H1 (cell line): ENCODE measurements around the gene BFSP2. TPM values are rescaled to one million over a fixed set of nuclear protein-coding genes. Genes with fewer than 3 reads are reported as not detected.

Source experiments
- CTCF ChIA-PET: fragments of 300-600 bp; sonication (Branson Sonifier 250); formaldehyde crosslinking; loops from one replicate; lab custom pipeline; 2021; ENCODE audit not compliant: partially characterized antibody; lab: Charles Lee
- POLR2A ChIA-PET: fragments of 300-600 bp; sonication (Branson Sonifier 250); formaldehyde crosslinking; loops from one replicate; lab custom pipeline; 2021; ENCODE audit warnings: inconsistent platforms; ENCODE audit not compliant: partially characterized antibody; lab: Charles Lee
- DNase-seq, 2 experiments: peaks; one replicate each; pipeline versions ENCODE4 v3.0.0 to v3.0.0-alpha.2; 2010 to 2022; ENCODE audit warnings: low spot score in 2 of 2, low read depth in 1 of 2, mixed read lengths in 1 of 2
- FAIRE-seq: peaks from 2 replicates; lab custom pipeline; 2011; peaks lifted over from hg19 to GRCh38; lab: Jason Lieb, UNC
- H2AFZ ChIP-seq: 2 replicates; pipeline ENCODE4 v1.8.1; 2012; ENCODE audit warnings: low read length, inconsistent platforms
- H2AK5ac ChIP-seq: 2 replicates; pipeline ENCODE4 v1.6.1; 2013; ENCODE audit warnings: low read depth, low read length
- H2BK120ac ChIP-seq: replicated peaks from 2 replicates; pipeline ENCODE3; 2013; ENCODE audit warnings: low read depth, low read length, inconsistent platforms
- H2BK12ac ChIP-seq: 2 replicates; pipeline ENCODE4 v1.6.1; 2013; ENCODE audit warnings: low read depth, low read length
- H2BK15ac ChIP-seq: 2 replicates; pipeline ENCODE4 v1.6.1; 2013; ENCODE audit warnings: low read length
- H2BK20ac ChIP-seq: 2 replicates; pipeline ENCODE4 v1.6.1; 2013; ENCODE audit warnings: low read length
- H2BK5ac ChIP-seq: 2 replicates; pipeline ENCODE4 v1.6.1; 2013; ENCODE audit warnings: low read depth, low read length
- H3K14ac ChIP-seq: 2 replicates; pipeline ENCODE4 v1.6.1; 2013; ENCODE audit warnings: inconsistent platforms; ENCODE audit not compliant: insufficient read length
- H3K18ac ChIP-seq: 2 replicates; pipeline ENCODE4 v1.6.1; 2013; ENCODE audit warnings: low read length; ENCODE audit errors: extremely low read depth
- H3K23ac ChIP-seq: 2 replicates; pipeline ENCODE4 v1.6.1; 2013; ENCODE audit warnings: inconsistent platforms; ENCODE audit not compliant: insufficient read length
- H3K23me2 ChIP-seq: 2 replicates; pipeline ENCODE4 v1.6.1; 2013; ENCODE audit warnings: low read depth, low read length
- H3K27ac ChIP-seq: 2 replicates; pipeline ENCODE4 v1.6.1; 2011; ENCODE audit warnings: low read depth, low read length, inconsistent platforms
- H3K27me3 ChIP-seq, 4 experiments: replicated peaks in 1 of 4; 1 replicate in 1 of 4; 2 replicates in 3 of 4; pipeline versions ENCODE4 v1.6.1 to v1.8.1; 2011 to 2013; ENCODE audit warnings: low read length in 3 of 4, mild to moderate bottlenecking in 3 of 4, inconsistent platforms in 2 of 4, mixed read lengths in 2 of 4, moderate library complexity in 1 of 4; ENCODE audit not compliant: control insufficient read depth in 3 of 4, insufficient read depth in 3 of 4; ENCODE audit errors: extremely low read depth in 1 of 4
- H3K36me3 ChIP-seq, 4 experiments: 2 replicates each; pipeline versions ENCODE4 v1.6.1 to v1.8.1; 2011 to 2013; ENCODE audit warnings: mild to moderate bottlenecking in 4 of 4, low read length in 3 of 4, moderate library complexity in 2 of 4, control low read depth in 1 of 4, inconsistent platforms in 1 of 4; ENCODE audit not compliant: insufficient read depth in 4 of 4, control insufficient read depth in 2 of 4
- H3K4ac ChIP-seq: replicated peaks from 2 replicates; pipeline ENCODE3; 2013; ENCODE audit warnings: low read length, low read depth, mixed read lengths, inconsistent platforms; ENCODE audit not compliant: insufficient read length
- H3K4me1 ChIP-seq, 4 experiments: replicated peaks in 1 of 4; 1 replicate in 1 of 4; 2 replicates in 3 of 4; pipeline versions ENCODE4 v1.6.1 to v1.8.1; 2011 to 2013; ENCODE audit warnings: low read length in 3 of 4, inconsistent platforms in 2 of 4, mixed read lengths in 1 of 4; ENCODE audit not compliant: insufficient read depth in 4 of 4, control insufficient read depth in 3 of 4
- H3K4me2 ChIP-seq, 2 experiments: 2 replicates each; pipeline versions ENCODE4 v1.6.1 to v1.8.1; 2011 to 2013; ENCODE audit warnings: low read depth in 2 of 2, low read length in 2 of 2, control low read depth in 1 of 2, inconsistent platforms in 1 of 2, mild to moderate bottlenecking in 1 of 2; ENCODE audit not compliant: insufficient read depth in 1 of 2
- H3K4me3 ChIP-seq, 4 experiments: fragments of 200-600, 300-600 bp in 1 of 4; sonication (generic), shearing (Covaris generic), sonication (Bioruptor Twin) in 1 of 4; 2 replicates each; pipeline versions ENCODE4 v1.5.1 to v1.8.1; 2011 to 2016; ENCODE audit warnings: low read length in 4 of 4, low read depth in 3 of 4, control low read depth in 2 of 4, inconsistent platforms in 2 of 4, mild to moderate bottlenecking in 2 of 4, mixed read lengths in 1 of 4, moderate library complexity in 1 of 4; ENCODE audit not compliant: insufficient read depth in 2 of 4; ENCODE audit errors: extremely low read depth in 1 of 4
- H3K56ac ChIP-seq: replicated peaks from 2 replicates; pipeline ENCODE3; 2013; ENCODE audit warnings: low read depth, mild to moderate bottlenecking, mixed read lengths, low read length, inconsistent platforms; ENCODE audit not compliant: insufficient read length
- H3K79me1 ChIP-seq: 2 replicates; pipeline ENCODE4 v1.6.1; 2013; ENCODE audit warnings: low read depth, low read length, control low read depth
- H3K79me2 ChIP-seq, 2 experiments: 2 replicates each; pipeline versions ENCODE4 v1.6.1 to v1.8.1; 2012 to 2013; ENCODE audit warnings: low read length in 2 of 2, mild to moderate bottlenecking in 2 of 2, inconsistent platforms in 1 of 2; ENCODE audit not compliant: insufficient read depth in 2 of 2, control insufficient read depth in 1 of 2
- H3K9ac ChIP-seq, 4 experiments: replicated peaks in 1 of 4; 1 replicate in 1 of 4; 2 replicates in 3 of 4; pipeline versions ENCODE4 v1.6.1 to v1.8.1; 2011 to 2013; ENCODE audit warnings: low read depth in 3 of 4, low read length in 3 of 4, control low read depth in 2 of 4, mild to moderate bottlenecking in 2 of 4, moderate library complexity in 2 of 4, inconsistent platforms in 1 of 4; ENCODE audit errors: extremely low read depth in 1 of 4
- H3K9me3 ChIP-seq, 2 experiments: 2 replicates each; pipeline versions ENCODE4 v1.6.1 to v1.8.1; 2012 to 2013; ENCODE audit warnings: mild to moderate bottlenecking in 2 of 2, moderate library complexity in 2 of 2, control low read depth in 1 of 2, inconsistent platforms in 1 of 2, low read depth in 1 of 2, low read length in 1 of 2, mixed read lengths in 1 of 2; ENCODE audit not compliant: insufficient read depth in 2 of 2
- H4K20me1 ChIP-seq, 2 experiments: replicated peaks in 1 of 2; 2 replicates each; pipeline versions ENCODE3 to v1.8.1; 2011 to 2013; ENCODE audit warnings: inconsistent platforms in 2 of 2, low read length in 2 of 2, mild to moderate bottlenecking in 1 of 2; ENCODE audit not compliant: insufficient read depth in 2 of 2, control insufficient read depth in 1 of 2
- H4K5ac ChIP-seq: 2 replicates; pipeline ENCODE4 v1.6.1; 2013; ENCODE audit warnings: low read length, low read depth, mixed read lengths, inconsistent platforms; ENCODE audit not compliant: insufficient read length
- H4K8ac ChIP-seq: 2 replicates; pipeline ENCODE4 v1.8.0; 2013; ENCODE audit warnings: mild to moderate bottlenecking, moderate library complexity, low read length, inconsistent platforms; ENCODE audit not compliant: insufficient read depth; ENCODE audit errors: extremely low read depth
- H4K91ac ChIP-seq: replicated peaks from 2 replicates; pipeline ENCODE3; 2013; ENCODE audit warnings: low read length, mixed read lengths, inconsistent platforms; ENCODE audit not compliant: insufficient read length
- CEBPB ChIP-seq: IDR thresholded peaks from 2 replicates; pipeline ENCODE4 v1.6.1; 2012; ENCODE audit warnings: low read depth, low read length
- EGR1 ChIP-seq: IDR thresholded peaks from 2 replicates; pipeline ENCODE4 v1.6.1; 2011; ENCODE audit warnings: low read depth, low read length, borderline replicate concordance
- FOSL1 ChIP-seq: IDR thresholded peaks from 2 replicates; pipeline ENCODE4 v1.6.1; 2011; ENCODE audit warnings: mild to moderate bottlenecking, low read depth, low read length, moderate library complexity; ENCODE audit not compliant: insufficient read depth
- MAFK ChIP-seq: IDR thresholded peaks from 2 replicates; pipeline ENCODE4 v1.6.1; 2012; ENCODE audit warnings: low read depth, mild to moderate bottlenecking, improper control_type of control experiment, low read length
- SP2 ChIP-seq: IDR thresholded peaks from 2 replicates; pipeline ENCODE4 v1.6.1; 2012; ENCODE audit warnings: mild to moderate bottlenecking, low read length, inconsistent platforms
- WGBS, 2 experiments: shearing (Covaris generic) in 1 of 2; methylation state at CpG; one replicate each; pipeline versions ENCODE4 v1.1.6 to v1.1.7; 2013 to 2015; ENCODE audit warnings: low lambda C conversion rate in 2 of 2, mixed read lengths in 2 of 2, inconsistent platforms in 1 of 2, low coverage in 1 of 2, missing lambda C conversion rate in 1 of 2; ENCODE audit not compliant: insufficient replicate concordance in 2 of 2, insufficient coverage in 1 of 2, insufficient read length in 1 of 2; ENCODE audit errors: extremely low coverage in 1 of 2, missing lambda C conversion rate in 1 of 2; 5-methylcytosine and 5-hydroxymethylcytosine counted together
- polyA plus RNA-seq, 7 experiments: library from polyadenylated mRNA; depleted of rRNA in 3 of 7; stranded (reverse) in 5 of 7; unstranded in 2 of 7; fragments of >200 nt in 5 of 7; fragments of 200-250 nt in 2 of 7; gene quantifications; 1 replicate in 5 of 7; 2 replicates in 1 of 7; 4 replicates in 1 of 7; pipeline versions ENCODE4 v1.2.1 to v1.2.3, GENCODE V29; 2011 to 2013; ENCODE audit warnings: missing spikeins in 2 of 7, mixed read lengths in 2 of 7
- total RNA-seq: library from RNA; stranded (reverse); fragmentation: NEBNext Ultra II Directional; extraction: Animal tissue kit (Norgen Biotek cat#: 25700); gene quantifications from 2 replicates; pipeline ENCODE4 v1.2.1, GENCODE V29; 2021

The BFSP2 gene
- total and polyA plus RNA-seq, 2 of the 8 experiments (the other 6 are each of a cell fraction or from before 2014, with no cell fraction given), result not detected

- H3K14ac ChIP-seq, result no peak overlapping the region
- H2BK5ac ChIP-seq, result no peak overlapping the region
- FAIRE-seq (no peak), DNase-seq (no peak)
- no peak overlapping the region for H2BK20ac ChIP-seq
- POLR2A ChIA-PET, result interaction anchor here (1.4 kb wide), 1 partner anchor 13 kb away, joined by 3 read pairs; no protein-coding TSS in a partner anchor
- peaks cover 0 to 5% (median 0%) of the 10 kb centered on the region in 4 experiments; a peak in 4 of 7 replicates for H3K27me3 ChIP-seq
- H3K23me2 ChIP-seq, result no peaks in the 10 kb centered on the region
- H3K36me3 ChIP-seq, result no peaks in the 10 kb centered on the region
- H3K27ac ChIP-seq, result no peak overlapping the region
- H3K23ac ChIP-seq, result no peak overlapping the region
- TF ChIP-seq SP2, result no peak
- TF ChIP-seq CEBPB, result no peak
- no peak for TF ChIP-seq FOSL1
- no peak for TF ChIP-seq EGR1
- TF ChIP-seq MAFK, result no peak
- no peak overlapping the region for H2BK120ac ChIP-seq
- no peaks in the 10 kb centered on the region for H3K79me2 ChIP-seq
- H3K79me1 ChIP-seq, result no peaks in the 10 kb centered on the region
- H3K9ac ChIP-seq, result no peak overlapping the region
- CTCF ChIA-PET, result interaction anchor here (0.5 to 3.5 kb wide), 6 partner anchors 13 to 427 kb away, joined by 3 to 13 read pairs (median 7); no protein-coding TSS in a partner anchor
- no peak overlapping the region for H2BK15ac ChIP-seq
- H3K4me2 ChIP-seq, result peak overlapping the region in 1 of 2 experiments; percentile 12; a peak in 2 of 4 replicates
- H4K91ac ChIP-seq, result no peak overlapping the region
- H2AFZ ChIP-seq, result no peak overlapping the region
- H4K20me1 ChIP-seq, result no peaks in the 10 kb centered on the region
- no peak overlapping the region for H3K18ac ChIP-seq
- H3K4me1 ChIP-seq, result peaks cover 0 to 8% (median 4%) of the 10 kb centered on the region in 4 experiments; a peak in 4 of 7 replicates
- H3K4ac ChIP-seq, result no peak overlapping the region
- no peak overlapping the region for H3K56ac ChIP-seq
- H3K4me3 ChIP-seq, result no peak overlapping the region
- no peak overlapping the region for H2AK5ac ChIP-seq
- H4K5ac ChIP-seq, result no peak overlapping the region
- 65% methylated on average over 6 of the region's 6 CpGs; no CpG with 5 or more reads in 1 of the 2 experiments for WGBS, 2 experiments
- no peak overlapping the region for H4K8ac ChIP-seq
- no peak overlapping the region for H2BK12ac ChIP-seq
- no peaks in the 10 kb centered on the region for H3K9me3 ChIP-seq
Measured at GRCh38 chr3:133472889-133473288, 73.0 kb downstream of the BFSP2 start.
